Gastroesophageal sphincter (tissue), 3 donors: ENCODE measurements around the gene CRTC3.

Experiments
- CTCF ChIP-seq, 4 experiments: fragments of 200-600 bp in 2 of 4; fragments of 450-650 bp in 2 of 4; sonication (generic) in 1 of 4; IDR thresholded peaks; one replicate each; pipeline ENCODE4 v1.5.1; 2017 to 2019; ENCODE audit warnings: antibody characterized with exemption in 4 of 4, mild to moderate bottlenecking in 2 of 4, moderate library complexity in 2 of 4
- EP300 ChIP-seq: sonication (generic); formaldehyde crosslinking; IDR thresholded peaks from one replicate; pipeline ENCODE4 v1.6.1; 2017; ENCODE audit warnings: antibody characterized with exemption, mild to moderate bottlenecking
- POLR2A ChIP-seq, 2 donors: fragments of 450-650 bp; IDR thresholded peaks; one replicate each; pipeline ENCODE4 v1.6.1; 2017; ENCODE audit warnings: antibody characterized with exemption in 2 of 2, mild to moderate bottlenecking in 2 of 2, moderate library complexity in 1 of 2
- POLR2AphosphoS5 ChIP-seq: sonication (generic); formaldehyde crosslinking; IDR thresholded peaks from one replicate; pipeline ENCODE4 v1.6.1; 2017; ENCODE audit warnings: antibody characterized with exemption

GRCh38 chr15:90550919-90551318 is 21.2 kb downstream of the CRTC3 start:
- TF ChIP-seq CTCF (IDR thresholded peaks at IDR 0.05), result no peak
- TF ChIP-seq EP300, result no peak
- no peak for TF ChIP-seq POLR2A (IDR thresholded peaks at IDR 0.05)
- no peak for TF ChIP-seq POLR2AphosphoS5
